Measurements from ENCODE around the gene CCDC3. TPM values are rescaled to one million over a fixed set of nuclear protein-coding genes. Genes with fewer than 3 reads are reported as not detected.

CCDC3 gene
- total RNA-seq, 1 donor from 2014 or later = 10.2 TPM

DNA sequence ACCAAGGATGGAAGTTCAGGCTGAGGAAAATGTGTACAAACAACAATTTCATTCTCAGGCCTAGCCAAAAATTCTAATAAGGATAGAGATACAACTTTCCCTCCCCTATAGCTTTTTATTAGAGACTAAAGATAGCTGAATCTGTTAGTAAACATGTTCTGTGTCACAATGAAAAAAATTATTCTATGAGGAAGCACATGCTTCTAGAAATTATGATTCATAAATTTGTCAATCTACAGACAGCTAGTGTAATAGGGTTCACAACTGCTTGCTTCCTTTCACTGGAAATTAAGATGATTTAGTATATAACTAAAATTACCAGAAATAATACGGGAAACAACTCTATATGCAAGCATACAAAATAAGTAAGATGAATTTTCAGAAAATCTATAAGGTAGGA is 56.6 kb downstream of the CCDC3 start:
- H3K4me1 ChIP-seq = no peaks in the 10 kb centered on the region
- H3K27me3 ChIP-seq = no peaks in the 10 kb centered on the region
- H3K4me3 ChIP-seq = no peak overlapping the region
- intact Hi-C loops (cut with DNase I) = no loop called here
- H3K36me3 ChIP-seq = no peaks in the 10 kb centered on the region
- H3K27ac ChIP-seq = no peak overlapping the region
- no peak for DNase-seq
- no peak for ATAC-seq
- no peaks in the 10 kb centered on the region for H3K9me3 ChIP-seq
- TF ChIP-seq, protein P1, sequence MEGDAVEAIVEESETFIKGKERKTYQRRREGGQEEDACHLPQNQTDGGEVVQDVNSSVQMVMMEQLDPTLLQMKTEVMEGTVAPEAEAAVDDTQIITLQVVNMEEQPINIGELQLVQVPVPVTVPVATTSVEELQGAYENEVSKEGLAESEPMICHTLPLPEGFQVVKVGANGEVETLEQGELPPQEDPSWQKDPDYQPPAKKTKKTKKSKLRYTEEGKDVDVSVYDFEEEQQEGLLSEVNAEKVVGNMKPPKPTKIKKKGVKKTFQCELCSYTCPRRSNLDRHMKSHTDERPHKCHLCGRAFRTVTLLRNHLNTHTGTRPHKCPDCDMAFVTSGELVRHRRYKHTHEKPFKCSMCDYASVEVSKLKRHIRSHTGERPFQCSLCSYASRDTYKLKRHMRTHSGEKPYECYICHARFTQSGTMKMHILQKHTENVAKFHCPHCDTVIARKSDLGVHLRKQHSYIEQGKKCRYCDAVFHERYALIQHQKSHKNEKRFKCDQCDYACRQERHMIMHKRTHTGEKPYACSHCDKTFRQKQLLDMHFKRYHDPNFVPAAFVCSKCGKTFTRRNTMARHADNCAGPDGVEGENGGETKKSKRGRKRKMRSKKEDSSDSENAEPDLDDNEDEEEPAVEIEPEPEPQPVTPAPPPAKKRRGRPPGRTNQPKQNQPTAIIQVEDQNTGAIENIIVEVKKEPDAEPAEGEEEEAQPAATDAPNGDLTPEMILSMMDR (IDR thresholded peaks at IDR 0.05) = no peak

DNA sequence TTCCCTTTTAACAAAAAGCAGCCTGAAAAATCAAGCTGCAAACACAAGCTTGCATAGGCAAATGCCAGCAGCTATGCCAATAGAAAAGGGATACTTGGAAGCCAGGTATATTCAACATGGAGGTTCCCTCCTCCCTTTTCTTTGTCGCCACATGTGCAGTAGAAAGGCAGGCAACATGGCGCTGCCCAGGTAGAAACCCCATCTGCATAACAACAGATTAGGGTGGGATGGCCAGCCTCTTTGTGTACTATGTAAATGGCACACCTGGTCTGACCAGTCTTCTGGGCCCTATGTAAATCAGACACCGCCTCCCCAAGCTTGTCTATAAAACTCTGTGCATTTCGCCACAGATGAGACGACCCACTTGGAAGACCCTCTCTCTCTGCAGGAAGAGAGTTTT is 58.1 kb downstream of the CCDC3 start:
- Histone ChIP-seq H3K36me3 (no peaks in the 10 kb centered on the region), H3K4me1 (no peaks in the 10 kb centered on the region)
- intact Hi-C loops (cut with DNase I) = no loop called here

DNA sequence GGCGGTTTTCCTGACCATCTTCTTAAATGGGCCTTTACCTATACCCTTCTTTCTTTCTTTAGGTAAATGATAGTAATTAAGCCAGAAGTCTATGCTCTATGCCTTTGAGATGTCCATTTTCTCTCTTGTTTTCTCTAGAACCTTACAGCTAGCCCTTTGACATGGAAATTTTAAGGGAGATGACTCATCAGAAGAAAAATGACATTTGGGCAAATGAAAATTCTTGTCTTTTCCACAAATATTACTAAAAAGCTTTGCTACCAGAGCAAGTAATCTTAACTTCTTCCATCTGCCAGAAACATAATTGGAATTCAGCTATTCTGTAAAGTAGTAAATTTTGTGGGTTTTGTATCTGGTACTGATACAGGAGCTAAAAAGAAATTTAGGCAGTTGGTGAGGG is 59.5 kb downstream of the CCDC3 start:
- TF ChIP-seq, protein P1 (IDR thresholded peaks at IDR 0.05) = no peak
- ATAC-seq = no peak
- no peaks in the 10 kb centered on the region for H3K9me3 ChIP-seq
- no peak for DNase-seq
- H3K4me3 ChIP-seq = no peak overlapping the region
- H3K36me3 ChIP-seq = no peaks in the 10 kb centered on the region
- intact Hi-C loops (cut with DNase I) = no loop called here
- no peak overlapping the region for H3K27ac ChIP-seq
- no peaks in the 10 kb centered on the region for H3K27me3 ChIP-seq
- no peaks in the 10 kb centered on the region for H3K4me1 ChIP-seq

More for the DNA sequence above, 58.1 kb downstream of the CCDC3 start:
- Histone ChIP-seq H3K27ac (no peak overlapping the region), H3K4me3 (no peak overlapping the region), H3K9me3 (no peaks in the 10 kb centered on the region), H3K27me3 (no peaks in the 10 kb centered on the region)
- no peak for DNase-seq
- TF ChIP-seq, protein P1 (IDR thresholded peaks at IDR 0.05) = no peak
- ATAC-seq = no peak

DNA sequence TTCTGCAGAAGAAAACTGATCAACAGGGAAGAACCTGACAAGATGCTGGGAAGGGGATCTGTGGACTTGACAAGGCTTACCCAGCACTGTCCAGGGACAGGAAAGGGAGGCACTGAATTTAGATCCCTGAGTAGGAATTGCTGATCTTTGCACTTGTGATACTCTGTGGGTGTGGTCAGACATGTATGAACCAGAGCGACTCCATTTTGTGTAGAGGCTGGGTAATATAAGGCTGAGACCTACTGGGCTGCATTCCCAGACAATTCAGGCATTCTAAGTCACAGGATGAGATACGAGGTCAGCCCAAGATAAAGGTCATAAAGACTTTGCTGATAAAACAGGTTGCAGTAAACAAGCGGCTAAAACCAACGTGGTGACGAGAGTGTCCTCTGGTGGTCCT is 60.7 kb downstream of the CCDC3 start:
- Histone ChIP-seq H3K4me3 (no peak overlapping the region), H3K27me3 (no peaks in the 10 kb centered on the region), H3K9me3 (no peaks in the 10 kb centered on the region), H3K27ac (no peak overlapping the region), H3K4me1 (no peaks in the 10 kb centered on the region), H3K36me3 (no peaks in the 10 kb centered on the region)
- intact Hi-C loops (cut with DNase I) = no loop called here
- ATAC-seq = no peak
- no peak for DNase-seq
- TF ChIP-seq, protein P1 (IDR thresholded peaks at IDR 0.05) = no peak

DNA sequence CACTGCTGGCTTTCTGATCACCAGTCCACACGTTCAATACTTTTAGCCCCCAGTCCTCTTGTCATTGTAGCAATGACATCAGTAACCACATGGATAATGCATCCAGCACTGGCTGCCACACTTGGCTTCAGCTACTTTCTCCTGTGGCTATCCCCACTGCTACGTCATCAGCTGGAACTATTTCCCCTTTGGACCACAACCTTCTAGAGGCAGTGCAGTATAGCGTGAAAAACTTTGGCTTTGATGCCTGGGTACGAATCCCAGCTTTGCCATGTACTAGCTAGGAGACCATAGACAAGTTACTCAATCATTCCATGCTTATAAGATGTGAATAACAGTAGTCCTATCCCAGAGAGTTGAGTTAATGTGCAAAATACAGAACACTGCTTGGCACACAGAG is 63.2 kb downstream of the CCDC3 start:
- H3K4me1 ChIP-seq = no peaks in the 10 kb centered on the region
- no peak overlapping the region for H3K4me3 ChIP-seq
- H3K9me3 ChIP-seq = no peaks in the 10 kb centered on the region
- TF ChIP-seq, protein P1 (IDR thresholded peaks at IDR 0.05) = no peak
- DNase-seq (no peak), ATAC-seq (no peak)
- intact Hi-C loops (cut with DNase I) = no loop called here
- no peak overlapping the region for H3K27ac ChIP-seq
- no peaks in the 10 kb centered on the region for H3K27me3 ChIP-seq
- no peaks in the 10 kb centered on the region for H3K36me3 ChIP-seq

DNA sequence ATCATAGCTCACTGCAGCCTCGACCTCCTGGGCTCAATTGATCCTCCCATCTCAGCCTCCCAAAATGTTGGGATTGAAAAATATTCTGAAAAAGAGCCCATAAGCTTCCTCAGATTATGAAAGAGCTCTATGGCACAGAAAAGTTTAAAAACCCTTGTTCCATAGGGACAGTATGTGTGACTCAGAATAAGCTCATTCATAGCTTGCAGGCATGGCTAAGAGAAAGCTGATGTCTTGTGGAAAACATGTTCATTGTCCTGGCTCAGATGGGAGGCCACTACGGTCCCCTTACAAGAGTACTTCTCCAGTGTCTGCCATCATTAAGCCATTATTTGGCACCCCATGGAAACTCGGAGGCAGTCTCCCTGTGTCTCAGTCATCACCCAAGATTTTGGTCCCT is 64.0 kb downstream of the CCDC3 start:
- ATAC-seq = no peak
- Histone ChIP-seq H3K9me3 (no peaks in the 10 kb centered on the region), H3K27me3 (no peaks in the 10 kb centered on the region), H3K4me1 (no peaks in the 10 kb centered on the region), H3K4me3 (no peak overlapping the region), H3K27ac (no peak overlapping the region), H3K36me3 (no peaks in the 10 kb centered on the region)
- intact Hi-C loops (cut with DNase I) = no loop called here
- no peak for DNase-seq
- TF ChIP-seq, protein P1 (IDR thresholded peaks at IDR 0.05) = no peak

All from upper lobe of right lung (tissue), 1 donor.